ENCODE results near the gene KLHL29. TPM values are rescaled to one million over a fixed set of nuclear protein-coding genes. Genes with fewer than 3 reads are reported as not detected.

KLHL29 gene
- total and polyA plus RNA-seq, 2 experiments from 2014 or later = 1.5 to 6.5 TPM

- TF ChIP-seq ZNF462 (CRISPR knock-in tag; IDR thresholded peaks at IDR 0.05) (no peak), ZNF331 (CRISPR knock-in tag; IDR thresholded peaks at IDR 0.05; ENCODE audit: low read depth) (no peak), CREB1 (CRISPR knock-in tag; IDR thresholded peaks at IDR 0.05; ENCODE audit: low read depth) (no peak), STAT1 (IDR thresholded peaks at IDR 0.05; ENCODE audit: unreplicated experiment) (no peak), REST (IDR thresholded peaks at IDR 0.05; ENCODE audit: unreplicated experiment) (no peak), EZH2phosphoT487 (IDR thresholded peaks at IDR 0.05; ENCODE audit: unreplicated experiment) (no peak), JUNB (IDR thresholded peaks at IDR 0.05; ENCODE audit: unreplicated experiment) (no peak), POLR2AphosphoS5 (IDR thresholded peaks at IDR 0.05; ENCODE audit: low read depth) (no peak), NANOG (IDR thresholded peaks at IDR 0.05; ENCODE audit: borderline replicate concordance) (no peak)
- TF ChIP-seq, protein P1, sequence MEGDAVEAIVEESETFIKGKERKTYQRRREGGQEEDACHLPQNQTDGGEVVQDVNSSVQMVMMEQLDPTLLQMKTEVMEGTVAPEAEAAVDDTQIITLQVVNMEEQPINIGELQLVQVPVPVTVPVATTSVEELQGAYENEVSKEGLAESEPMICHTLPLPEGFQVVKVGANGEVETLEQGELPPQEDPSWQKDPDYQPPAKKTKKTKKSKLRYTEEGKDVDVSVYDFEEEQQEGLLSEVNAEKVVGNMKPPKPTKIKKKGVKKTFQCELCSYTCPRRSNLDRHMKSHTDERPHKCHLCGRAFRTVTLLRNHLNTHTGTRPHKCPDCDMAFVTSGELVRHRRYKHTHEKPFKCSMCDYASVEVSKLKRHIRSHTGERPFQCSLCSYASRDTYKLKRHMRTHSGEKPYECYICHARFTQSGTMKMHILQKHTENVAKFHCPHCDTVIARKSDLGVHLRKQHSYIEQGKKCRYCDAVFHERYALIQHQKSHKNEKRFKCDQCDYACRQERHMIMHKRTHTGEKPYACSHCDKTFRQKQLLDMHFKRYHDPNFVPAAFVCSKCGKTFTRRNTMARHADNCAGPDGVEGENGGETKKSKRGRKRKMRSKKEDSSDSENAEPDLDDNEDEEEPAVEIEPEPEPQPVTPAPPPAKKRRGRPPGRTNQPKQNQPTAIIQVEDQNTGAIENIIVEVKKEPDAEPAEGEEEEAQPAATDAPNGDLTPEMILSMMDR (conservative IDR thresholded peaks at IDR 0.05; ENCODE audit: low read depth in 2 of 2) = no peak
Measured at GRCh38 chr2:23521060-23521459, 136.1 kb downstream of the KLHL29 start (continued).
